RPMI8226 (cell line): ENCODE results near the gene RAB44.

Experiments used
- DNase-seq: peaks from one replicate; pipeline ENCODE4 v3.0.0-alpha.2; 2015

The RAB44 gene

GRCh38 chr6:36734486-36735060 lies 36.9 kb downstream of the RAB44 start:
- DNase-seq = no peak

- no peak for DNase-seq
Measured at GRCh38 chr6:36735110-36736071, 37.8 kb downstream of the RAB44 start.

- DNase-seq = no peak
Measured at GRCh38 chr6:36737043-36737785, 39.6 kb downstream of the RAB44 start.

DNA sequence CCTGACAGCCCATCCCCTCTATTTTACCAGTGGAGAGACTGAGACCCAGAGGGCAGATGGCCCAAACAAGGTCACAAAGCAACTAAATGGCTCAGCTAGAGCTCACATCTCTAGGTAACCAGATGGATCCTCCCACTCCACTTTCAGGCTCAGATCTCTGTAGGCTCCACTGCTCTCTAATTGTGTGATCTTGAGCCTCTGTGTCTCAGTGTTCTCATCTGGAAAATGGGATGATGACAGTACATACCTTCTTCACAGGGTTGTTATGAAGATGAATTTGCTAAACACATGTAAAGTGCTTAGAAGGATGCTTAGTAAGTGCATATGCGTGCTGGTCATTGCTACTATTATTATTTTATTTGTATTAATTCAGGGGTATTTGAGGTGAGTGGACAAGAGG lies 40.5 kb downstream of the RAB44 start:
- no peak for DNase-seq

DNA sequence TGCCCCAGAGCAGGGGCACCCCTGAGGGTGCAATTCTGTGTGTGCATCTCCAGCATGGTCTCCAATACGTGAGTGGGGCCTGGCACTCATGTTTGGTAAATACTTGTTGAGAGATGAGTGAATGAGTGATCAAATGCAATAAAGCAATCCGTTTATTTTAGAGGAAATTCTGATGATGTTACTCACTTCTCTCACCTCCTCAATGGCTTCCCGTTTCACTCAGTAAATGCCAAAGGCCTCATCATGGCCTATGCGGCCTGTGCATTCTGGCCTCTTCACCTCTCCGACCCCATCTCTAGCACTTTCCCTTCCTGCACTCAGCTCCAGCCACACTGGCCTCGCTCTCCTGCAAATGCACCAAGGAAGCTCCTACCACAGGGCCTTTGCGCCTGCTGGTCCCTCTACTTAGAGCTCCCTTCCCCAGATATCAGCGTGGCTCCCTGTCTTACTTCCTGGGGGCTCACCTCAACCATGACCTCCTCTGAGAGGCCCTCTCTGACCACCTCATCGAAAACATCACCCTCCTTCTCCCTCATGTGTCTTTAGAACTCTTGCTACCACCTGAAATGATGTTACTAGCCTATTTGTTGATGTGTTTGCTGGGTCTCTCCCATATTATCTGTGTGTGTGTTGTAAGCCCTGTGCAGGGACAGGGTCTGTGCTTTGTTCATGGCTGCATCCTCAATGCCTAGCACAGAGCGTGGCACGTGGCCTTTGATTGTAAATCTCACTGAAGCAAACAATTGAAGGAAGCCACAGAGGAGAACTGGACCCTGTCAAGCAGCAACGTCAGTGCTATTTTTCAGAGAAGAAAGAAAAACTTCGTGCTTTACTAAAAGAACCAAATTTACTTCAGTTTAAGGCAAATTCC lies 42.6 kb downstream of the RAB44 start:
- DNase-seq = no peak

- no peak for DNase-seq
Measured at GRCh38 chr6:36740818-36741179, 43.2 kb downstream of the RAB44 start.

- DNase-seq = no peak
Measured at GRCh38 chr6:36742146-36742545, 44.5 kb downstream of the RAB44 start.

DNA sequence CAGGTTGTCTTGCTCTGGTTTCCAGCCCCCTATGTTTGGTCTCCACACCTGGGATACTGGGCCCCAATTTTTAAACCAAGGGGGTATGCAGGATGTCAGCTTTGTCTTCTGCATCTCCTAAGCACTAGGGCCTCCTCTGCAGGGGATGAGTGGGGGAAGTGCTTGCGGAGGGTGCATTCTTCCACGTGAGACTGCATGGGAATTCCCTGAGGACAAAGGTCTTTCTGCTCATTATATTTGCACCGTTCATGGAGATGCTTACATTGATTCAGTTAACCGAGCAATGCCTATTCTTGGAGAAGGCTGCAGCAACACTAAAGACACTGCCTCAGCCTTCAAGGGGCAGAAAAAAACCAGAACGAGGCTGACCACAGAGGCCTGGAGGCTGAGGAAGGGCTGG lies 45.4 kb downstream of the RAB44 start:
- DNase-seq = no peak

- no peak for DNase-seq
Measured at GRCh38 chr6:36743538-36744303, 46.1 kb downstream of the RAB44 start.

- no peak for DNase-seq
Measured at GRCh38 chr6:36744304-36744673, 46.7 kb downstream of the RAB44 start.

GRCh38 chr6:36745283-36745682 lies 47.7 kb downstream of the RAB44 start:
- DNase-seq = no peak

DNA sequence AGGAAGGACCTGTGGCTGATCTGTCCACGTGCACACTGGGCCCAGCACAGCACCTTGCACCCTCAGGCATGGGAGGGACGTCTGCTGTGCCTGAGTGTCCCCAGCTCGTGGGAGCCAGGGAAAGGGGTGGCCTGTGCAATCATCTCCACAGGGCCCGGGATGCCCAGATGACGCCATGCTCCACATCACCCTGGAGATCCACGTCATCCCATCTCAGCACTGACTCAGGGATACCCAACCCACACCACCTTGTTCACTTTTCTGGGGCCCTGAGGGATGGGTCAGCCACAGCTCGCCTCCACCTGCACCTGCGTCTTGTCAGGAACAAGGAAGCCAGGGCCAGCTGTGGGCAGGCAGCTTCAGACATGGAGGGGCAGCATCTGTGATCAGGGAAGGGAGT lies 48.2 kb downstream of the RAB44 start:
- DNase-seq = no peak

DNA sequence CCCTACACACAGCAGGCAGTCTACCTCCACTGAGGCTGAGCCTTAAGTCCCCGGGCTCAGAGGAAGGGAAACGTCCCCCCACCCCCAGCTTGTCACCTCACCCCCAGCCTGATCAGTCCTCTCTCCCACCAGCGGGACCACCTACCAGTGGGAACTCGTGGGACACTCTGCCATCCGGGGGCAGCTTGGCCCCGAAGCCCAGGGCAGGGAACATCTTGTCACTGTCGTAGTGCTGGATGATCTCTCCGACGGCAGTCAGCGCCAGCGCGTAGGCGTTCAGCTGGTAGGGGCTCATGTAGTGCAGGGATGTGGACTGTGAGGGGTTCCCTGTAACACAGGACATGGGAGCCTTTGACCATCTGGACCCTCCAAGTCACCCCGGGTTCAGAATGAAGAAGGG lies 48.6 kb downstream of the RAB44 start:
- DNase-seq = no peak

DNA sequence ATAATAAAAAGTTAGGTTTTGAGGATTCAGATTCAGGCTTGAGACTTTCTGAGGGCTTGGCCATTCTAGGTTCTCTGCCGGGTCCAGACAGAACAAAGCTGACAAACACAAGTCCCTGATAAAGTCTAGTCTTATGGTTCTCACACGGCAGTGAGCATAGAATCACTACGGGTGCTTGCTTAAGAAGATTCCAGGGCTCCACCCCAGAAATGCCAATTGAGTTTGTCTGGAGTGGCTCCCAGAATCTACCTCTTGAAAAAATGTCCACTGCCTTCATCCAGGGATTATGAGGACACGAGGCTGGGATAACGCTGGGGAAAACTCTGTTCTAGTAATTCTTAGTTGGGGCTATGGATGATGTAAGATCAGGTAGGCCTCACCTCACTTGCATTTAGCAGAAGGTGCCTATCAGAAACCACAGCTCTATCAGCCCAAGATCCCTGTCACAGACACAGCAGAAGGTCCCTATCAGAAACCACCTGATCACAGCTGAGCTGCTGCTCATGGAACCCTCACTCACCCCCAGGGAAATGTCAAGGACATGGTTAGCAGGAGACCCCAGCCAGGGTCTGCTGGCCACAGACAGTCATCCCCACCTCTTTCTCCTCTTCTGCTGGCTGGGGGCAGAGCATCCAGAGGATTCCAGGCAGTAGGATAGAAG lies 52.3 kb downstream of the RAB44 start:
- no peak for DNase-seq

- DNase-seq = no peak
Measured at GRCh38 chr6:36751091-36751490, 53.5 kb downstream of the RAB44 start.

GRCh38 chr6:36751833-36752186 lies 54.2 kb downstream of the RAB44 start:
- no peak for DNase-seq

GRCh38 chr6:36752187-36752885 lies 54.7 kb downstream of the RAB44 start:
- DNase-seq = peak; percentile 82

DNA sequence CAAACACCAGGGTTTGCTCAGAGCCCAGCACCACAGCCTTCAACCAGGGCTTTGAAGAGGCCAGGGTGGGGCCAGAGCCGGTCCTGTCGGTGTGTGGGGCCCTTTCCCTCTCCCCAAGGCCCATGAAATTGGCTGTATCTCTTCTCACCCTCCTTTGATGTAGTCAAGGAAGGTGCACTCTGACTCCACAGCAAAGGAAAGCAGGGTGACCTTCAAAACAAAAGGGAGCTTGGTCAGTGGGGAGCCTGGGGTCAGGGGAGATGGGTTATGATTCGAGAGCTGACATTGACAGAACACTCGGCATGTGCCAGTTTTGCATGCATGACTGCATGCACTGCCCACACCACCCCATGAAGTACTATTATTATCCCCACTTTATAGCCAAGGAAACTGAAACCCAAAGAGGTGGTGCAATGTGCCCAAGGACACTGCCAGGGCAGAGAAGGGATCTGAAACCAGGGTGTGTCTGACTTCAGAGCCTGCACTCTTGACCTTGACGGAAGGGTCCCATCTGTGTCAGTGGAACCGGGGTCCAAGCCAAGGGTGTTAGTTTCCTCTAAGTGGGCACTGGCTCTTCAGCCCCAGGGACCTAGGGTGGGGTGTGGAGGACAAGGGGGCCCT lies 55.4 kb downstream of the RAB44 start:
- DNase-seq = peak; percentile 90

DNA sequence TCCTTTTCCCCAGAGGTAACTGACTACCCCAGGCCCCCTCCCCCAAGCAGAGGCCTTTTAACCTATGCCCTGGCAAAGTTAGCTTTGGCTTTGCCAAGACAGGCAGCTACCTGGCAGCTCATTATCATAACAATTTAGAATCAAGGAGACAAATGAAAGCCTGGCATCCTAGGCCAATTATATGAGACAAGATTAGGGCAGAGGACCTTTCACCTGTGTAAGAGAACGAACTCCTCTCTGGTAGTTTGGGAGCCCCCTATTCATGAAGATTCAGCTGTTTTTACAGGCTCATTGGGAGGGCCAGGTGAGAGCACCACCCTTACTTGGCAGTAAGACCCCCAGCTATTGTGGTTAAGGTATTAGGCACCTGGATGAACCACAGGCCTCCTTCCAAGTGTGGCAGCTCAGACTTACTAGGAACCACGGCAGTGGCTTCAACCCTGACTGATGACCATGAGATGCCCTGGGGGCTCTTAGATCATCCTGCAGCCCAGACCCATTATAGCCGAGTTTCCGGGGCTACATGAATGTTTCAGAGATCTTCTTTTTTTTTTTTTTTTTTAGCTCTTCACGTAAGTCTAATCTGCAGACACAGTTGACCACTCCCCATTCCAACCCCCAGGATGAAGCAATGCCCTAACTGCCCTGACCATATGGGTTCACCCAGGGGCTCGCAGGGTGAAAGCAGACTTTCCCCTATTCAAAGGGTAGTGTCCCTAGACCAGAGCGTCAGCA lies 56.2 kb downstream of the RAB44 start:
- peak; percentile 69 for DNase-seq
